HL-60/S4 treated with phorbol 12-myristate 13-acetate at 8.2 ng/mL for 4 days and 3 days (cell line): Measurements from ENCODE around the gene DLGAP4.

ENCODE experiments used
- in situ Hi-C: fragments of 300-500 bp; cut with MboI; formaldehyde crosslinking; loops from 2 replicates; pipeline ENCODE4 v1.15.0; 2022; ENCODE audit warnings: low sequenced_read_pairs

The DLGAP4 gene

DNA sequence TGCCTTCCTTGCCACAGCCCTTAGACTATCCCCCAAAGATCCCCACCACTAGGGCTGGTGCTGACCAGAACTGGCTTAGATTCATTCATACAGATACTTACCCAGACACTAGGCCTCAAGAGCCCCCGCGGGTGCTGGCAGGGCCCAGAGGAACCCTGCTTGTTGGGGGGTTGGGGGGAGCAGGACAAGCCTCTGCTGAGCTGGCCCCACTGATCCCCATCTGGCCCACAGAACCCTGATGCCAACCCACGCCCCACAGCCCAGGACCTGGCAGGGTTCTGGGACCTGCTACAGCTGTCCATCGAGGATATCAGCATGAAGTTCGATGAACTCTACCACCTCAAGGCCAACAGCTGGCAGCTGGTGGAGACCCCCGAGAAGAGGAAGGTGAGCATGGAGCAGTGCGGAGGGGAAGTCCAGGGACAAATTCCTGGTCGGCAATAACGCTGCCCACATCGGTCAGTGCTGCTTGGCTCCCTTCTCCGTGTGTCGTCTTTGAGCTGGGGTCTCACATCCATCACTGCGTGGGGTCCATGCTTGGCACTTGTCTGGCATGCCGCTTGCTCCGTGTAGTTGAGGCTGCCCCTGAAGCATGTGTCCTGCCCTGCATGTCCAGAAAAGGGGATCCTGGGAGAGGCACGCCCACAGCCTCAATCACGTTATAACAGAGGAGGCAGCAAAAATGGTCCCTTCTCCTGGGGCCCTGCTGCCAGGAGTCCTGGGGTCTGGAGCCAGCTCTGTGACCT lies 219.7 kb downstream of the DLGAP4 start:
- in situ Hi-C loops, result no loop called here

- in situ Hi-C loops, result no loop called here
Measured at GRCh38 chr20:36526521-36527011, 220.4 kb downstream of the DLGAP4 start.

DNA sequence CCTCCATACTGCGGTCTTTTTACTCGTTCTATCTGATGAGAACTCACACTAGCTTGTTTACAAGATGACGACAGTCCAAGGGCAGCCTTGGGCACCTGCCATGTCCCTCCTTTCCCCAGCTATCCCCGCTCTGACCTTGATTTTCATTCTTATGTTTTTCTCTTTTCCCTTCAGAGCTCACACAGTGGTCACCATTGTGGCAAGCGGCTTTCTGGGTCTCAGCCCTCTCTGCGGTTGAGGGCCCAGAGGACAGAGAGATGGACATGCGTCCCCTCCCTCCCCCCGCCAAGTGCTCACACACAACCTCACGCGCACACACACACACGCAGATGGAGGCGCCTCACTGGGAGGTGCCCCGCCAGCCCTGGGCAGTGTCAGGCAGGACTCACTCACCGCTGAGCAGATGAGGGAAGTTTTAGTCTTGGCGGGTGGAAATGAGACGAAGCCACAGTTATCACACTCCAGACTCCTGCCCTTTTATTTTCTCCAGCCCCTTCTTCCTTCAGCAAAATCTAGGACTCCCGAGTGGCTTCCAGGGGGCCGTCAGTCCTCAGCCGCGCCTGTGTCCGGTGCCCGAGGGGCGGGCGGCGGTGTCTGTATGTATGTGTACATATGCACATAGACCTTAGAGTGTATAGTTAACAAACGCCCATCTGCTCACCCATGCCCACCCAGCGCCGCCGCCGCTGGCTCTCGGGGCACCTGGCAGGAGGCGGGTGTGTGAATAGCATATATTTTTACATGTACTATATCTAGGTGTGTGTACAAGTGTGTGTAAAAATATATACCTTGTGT lies 221.4 kb downstream of the DLGAP4 start:
- in situ Hi-C loops, result no loop called here

- in situ Hi-C loops, result no loop called here
Measured at GRCh38 chr20:36528176-36528874, 222.2 kb downstream of the DLGAP4 start.

DNA sequence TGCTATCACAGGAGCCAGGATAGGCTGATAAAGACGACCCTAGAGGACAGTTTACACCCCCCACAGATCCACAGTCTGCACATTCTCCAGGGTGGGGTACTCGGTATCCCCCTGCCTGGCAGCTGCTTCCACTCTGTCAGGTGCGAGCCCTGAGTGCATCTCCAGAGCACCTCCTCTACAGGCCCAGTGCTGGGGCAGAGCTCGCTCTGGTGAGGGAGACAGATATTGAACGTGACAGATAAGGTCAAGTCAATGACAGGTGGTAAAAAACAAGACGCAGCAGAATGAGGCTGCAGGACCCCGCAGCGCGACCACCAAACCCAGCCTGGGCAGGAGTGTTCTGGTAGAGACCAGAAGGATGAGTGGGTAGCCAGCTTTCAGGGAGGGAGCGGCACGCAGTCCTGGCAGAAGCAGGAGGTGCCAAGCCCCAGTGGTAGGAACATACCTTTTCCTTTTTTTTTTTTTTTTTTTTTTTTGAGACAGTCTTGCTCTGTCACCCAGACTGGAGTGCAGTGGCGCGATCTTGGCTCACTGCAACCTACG lies 222.8 kb downstream of the DLGAP4 start:
- in situ Hi-C loops, result no loop called here

- in situ Hi-C loops, result no loop called here
Measured at GRCh38 chr20:36532388-36532787, 226.2 kb downstream of the DLGAP4 start.

DNA sequence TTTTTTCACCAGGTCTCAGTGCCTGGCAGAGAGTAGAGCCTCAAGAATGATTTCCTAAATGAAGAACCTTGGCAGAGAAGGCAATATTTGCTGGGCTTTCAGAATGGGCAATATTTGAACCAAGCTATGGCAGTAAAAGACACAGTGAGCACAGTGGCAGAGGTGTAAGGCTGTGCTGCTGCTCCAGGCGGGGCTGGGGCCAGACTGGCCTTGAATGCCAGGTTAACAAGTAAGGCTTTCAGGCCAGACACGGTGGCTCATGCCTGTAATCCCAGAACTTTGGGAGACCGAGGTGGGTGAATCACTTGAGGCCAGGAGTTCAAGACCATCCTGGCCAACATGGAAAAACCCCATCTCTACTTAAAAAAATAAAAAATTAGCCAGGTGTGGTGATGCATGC lies 226.7 kb downstream of the DLGAP4 start:
- in situ Hi-C loops, result no loop called here

GRCh38 chr20:36538026-36538722 lies 232.0 kb downstream of the DLGAP4 start:
- in situ Hi-C loops, result no loop called here

- in situ Hi-C loops, result no loop called here
Measured at GRCh38 chr20:36540551-36541211, 234.5 kb downstream of the DLGAP4 start.

DNA sequence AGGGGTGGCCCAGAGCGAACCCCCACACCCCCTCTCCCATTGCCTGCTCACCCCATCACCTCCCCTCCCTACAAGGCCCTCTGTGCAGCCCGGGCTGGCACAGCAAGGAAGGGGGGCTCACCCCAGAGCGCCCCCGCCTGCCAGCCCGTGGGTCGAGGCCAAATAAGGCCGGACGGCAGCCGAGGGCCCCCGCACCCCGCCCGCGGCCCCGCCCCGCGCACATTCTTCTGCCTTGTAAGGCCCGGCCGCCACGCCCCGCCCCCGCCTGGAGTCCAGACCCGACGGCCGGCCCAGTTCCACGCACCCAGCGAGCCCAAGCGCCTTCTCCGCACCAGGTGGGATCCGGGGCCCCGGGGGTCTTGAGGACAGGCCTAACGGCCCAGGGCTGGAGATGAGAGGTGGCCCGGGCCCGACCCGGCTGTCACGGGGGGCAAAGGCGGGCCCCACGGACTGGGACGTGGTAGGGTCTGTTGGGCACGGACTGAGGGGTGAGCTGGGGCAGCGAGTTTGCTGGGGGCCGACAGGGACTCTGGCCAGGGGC lies 235.2 kb downstream of the DLGAP4 start, which contains the start of gene MYL9:
Gene MYL9, plus strand, starts transcription at position 293 of the 541 bp plus-strand sequence. CDS start 3,366 bp downstream, outside the sequence.
- in situ Hi-C loops, result no loop called here

- in situ Hi-C loops, result no loop called here
Measured at GRCh38 chr20:36541768-36542488, 235.8 kb downstream of the DLGAP4 start.

- in situ Hi-C loops, result no loop called here
Measured at GRCh38 chr20:36542516-36543183, 236.5 kb downstream of the DLGAP4 start.

DNA sequence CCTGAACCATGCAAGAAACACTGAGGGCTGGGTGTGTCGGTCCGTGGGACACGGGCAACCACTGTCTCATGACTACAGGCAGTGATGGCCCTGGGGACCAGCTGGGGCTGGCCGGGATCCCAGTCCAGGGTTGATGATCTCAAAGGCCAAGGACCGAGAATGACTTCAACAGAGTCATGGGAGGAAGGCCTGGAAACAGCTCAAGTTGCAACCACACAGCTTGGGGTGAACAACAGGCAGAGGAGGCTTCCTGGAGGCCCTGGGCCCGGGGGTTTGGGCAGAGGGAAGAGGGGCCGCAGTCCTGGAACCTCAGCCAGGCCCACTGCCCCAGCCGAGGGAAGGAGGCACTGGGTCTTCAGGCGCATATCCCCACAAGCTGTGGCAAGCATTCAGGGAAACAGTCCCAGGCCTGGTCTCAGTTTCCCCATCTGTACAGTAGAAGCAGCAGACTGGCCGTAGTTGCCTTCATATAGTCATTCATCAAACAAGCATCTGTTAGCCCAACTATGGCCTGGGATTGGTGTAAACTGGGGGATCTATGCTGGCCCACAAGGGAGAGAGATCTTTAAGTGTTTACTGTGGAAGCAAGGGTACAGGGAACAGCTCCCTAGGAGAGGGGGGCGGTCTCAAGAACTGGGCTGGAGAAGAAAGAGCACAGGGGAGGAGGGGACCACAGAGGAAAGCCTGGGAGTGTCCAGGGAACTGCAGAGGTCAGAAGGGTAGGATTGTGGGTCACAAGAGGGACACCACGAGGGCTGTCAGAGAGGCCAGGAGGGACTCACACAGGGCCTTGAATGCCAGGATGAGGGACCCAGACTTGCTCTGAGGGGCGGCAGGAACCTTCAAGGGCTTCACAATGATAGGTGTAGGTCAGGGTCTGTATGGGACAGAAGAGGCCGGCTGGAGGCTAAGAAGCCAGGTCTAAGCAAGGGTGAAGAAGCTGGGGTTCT lies 237.3 kb downstream of the DLGAP4 start:
- in situ Hi-C loops, result no loop called here

DNA sequence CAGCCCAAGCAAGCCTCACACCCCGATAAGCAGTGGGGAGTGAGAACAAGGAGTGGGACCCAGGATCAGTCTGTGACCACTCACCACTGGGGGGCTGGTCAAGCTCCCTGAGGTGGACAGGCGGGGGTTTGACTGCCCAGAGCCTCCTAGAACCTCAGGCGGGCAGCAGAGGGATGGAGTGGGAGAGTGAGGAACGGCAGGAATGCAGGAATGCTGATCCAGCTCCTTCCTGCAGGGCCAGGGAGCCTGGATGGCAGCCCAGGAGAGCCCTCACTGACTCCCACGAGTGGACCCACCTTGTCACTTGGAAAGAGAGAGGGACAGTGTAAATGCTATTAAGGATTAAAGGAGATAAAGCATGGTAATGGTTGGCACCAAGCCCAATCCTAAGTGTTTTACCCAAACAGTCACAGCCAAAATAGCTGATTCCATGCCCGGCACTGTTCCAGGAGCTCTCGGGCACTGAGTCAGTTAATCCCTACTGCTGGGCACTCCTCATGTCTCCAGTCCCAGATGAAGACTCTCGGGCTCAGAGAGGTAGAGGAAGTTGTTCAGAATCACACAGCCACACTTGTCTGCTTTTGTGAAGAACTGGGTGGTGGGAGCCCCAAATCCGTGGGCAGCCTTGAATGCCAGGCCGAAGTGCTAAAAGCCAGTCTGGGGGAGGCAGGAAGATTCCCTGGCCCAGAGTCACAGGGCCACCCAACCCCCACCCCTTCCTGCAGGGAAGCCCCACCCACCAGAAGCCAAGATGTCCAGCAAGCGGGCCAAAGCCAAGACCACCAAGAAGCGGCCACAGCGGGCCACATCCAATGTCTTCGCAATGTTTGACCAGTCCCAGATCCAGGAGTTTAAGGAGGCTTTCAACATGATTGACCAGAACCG lies 238.2 kb downstream of the DLGAP4 start:
- in situ Hi-C loops, result no loop called here

GRCh38 chr20:36546111-36546736 lies 240.1 kb downstream of the DLGAP4 start:
- in situ Hi-C loops, result no loop called here
